Ramos (cell line): ENCODE data around the gene MYO7A.

Source experiments
- in situ Hi-C: fragments of 300-500 bp; cut with MboI; formaldehyde crosslinking; loops from one replicate; pipeline ENCODE4 v1.14.3; 2022; ENCODE audit warnings: low sequenced_read_pairs; ENCODE audit not compliant: unreplicated experiment

MYO7A gene

DNA sequence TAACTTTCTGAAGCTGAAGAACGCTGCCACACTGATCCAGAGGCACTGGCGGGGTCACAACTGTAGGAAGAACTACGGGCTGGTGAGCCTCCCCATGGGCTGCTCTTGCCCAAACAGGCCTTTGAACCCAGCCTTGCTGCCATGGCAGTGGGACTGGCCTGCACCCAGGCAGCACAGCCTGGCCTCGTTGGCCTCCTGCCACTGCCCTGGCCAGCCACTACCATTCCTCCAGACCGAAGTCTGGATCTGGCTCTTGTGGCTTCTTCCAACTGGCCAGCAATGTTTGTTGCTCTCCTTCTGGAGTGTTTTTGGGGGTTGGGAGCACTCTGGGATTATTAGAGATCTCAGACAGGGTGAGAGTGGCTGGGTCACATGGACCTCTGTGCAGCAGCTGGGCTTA lies 51.0 kb downstream of the MYO7A start:
- in situ Hi-C loops: no loop called here

DNA sequence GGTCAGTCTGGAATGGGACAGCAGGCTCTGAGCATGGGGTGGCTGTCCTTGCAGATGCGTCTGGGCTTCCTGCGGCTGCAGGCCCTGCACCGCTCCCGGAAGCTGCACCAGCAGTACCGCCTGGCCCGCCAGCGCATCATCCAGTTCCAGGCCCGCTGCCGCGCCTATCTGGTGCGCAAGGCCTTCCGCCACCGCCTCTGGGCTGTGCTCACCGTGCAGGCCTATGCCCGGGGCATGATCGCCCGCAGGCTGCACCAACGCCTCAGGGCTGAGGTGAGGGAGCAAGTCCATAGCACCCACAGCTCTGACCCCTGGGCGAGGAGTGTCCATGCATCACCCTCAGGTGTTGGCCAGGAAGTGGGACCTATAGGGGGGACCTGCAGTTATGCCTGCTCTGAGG lies 51.6 kb downstream of the MYO7A start:
- in situ Hi-C loops: no loop called here

DNA sequence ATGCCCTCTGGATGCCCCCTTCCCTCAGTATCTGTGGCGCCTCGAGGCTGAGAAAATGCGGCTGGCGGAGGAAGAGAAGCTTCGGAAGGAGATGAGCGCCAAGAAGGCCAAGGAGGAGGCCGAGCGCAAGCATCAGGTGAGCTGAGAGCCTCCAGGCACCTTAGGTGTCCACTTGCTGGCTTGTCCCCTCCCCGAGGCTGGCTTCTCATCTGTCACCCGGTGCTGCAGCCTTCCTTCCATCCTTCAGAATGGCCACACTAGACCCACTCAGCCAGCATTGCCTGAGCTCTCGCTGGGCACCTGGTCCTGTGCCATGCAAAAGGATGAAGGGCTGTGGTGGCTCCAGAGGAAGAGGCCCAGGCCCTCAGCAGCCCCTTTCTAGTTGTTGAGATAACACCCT lies 52.3 kb downstream of the MYO7A start:
- in situ Hi-C loops: no loop called here

DNA sequence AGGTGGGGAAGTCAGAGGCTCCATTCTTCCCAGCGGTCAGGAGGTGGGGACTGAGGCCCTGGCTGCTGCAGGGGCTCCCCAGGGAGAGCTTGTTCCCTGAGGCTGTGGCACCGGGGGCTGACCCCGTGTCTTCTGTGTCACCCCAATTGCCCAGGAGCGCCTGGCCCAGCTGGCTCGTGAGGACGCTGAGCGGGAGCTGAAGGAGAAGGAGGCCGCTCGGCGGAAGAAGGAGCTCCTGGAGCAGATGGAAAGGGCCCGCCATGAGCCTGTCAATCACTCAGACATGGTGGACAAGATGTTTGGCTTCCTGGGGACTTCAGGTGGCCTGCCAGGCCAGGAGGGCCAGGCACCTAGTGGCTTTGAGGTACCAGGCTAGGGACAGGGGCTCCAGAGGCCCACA lies 53.2 kb downstream of the MYO7A start:
- in situ Hi-C loops: no loop called here

DNA sequence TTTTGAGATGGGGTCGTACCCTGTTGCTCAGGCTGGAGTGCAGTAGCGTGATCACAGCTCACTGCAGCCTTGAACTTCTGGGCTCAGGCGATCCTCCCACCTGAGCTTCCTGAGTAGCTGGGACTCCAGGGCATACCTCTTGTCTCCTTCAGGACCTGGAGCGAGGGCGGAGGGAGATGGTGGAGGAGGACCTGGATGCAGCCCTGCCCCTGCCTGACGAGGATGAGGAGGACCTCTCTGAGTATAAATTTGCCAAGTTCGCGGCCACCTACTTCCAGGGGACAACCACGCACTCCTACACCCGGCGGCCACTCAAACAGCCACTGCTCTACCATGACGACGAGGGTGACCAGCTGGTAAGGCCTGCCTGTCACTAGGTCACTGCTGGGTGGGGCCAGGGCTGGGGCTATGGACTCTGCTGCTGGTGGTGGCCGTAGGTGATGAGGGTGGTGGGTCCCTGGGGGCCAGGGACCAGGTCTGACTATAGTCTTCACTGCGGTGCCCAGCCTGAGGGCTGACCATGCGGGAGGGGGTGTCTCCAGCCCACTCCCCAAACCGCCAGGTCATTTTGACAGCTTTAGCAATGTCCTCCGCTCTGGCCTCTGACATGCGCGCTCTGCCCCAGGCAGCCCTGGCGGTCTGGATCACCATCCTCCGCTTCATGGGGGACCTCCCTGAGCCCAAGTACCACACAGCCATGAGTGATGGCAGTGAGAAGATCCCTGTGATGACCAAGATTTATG lies 53.9 kb downstream of the MYO7A start:
- in situ Hi-C loops: no loop called here

DNA sequence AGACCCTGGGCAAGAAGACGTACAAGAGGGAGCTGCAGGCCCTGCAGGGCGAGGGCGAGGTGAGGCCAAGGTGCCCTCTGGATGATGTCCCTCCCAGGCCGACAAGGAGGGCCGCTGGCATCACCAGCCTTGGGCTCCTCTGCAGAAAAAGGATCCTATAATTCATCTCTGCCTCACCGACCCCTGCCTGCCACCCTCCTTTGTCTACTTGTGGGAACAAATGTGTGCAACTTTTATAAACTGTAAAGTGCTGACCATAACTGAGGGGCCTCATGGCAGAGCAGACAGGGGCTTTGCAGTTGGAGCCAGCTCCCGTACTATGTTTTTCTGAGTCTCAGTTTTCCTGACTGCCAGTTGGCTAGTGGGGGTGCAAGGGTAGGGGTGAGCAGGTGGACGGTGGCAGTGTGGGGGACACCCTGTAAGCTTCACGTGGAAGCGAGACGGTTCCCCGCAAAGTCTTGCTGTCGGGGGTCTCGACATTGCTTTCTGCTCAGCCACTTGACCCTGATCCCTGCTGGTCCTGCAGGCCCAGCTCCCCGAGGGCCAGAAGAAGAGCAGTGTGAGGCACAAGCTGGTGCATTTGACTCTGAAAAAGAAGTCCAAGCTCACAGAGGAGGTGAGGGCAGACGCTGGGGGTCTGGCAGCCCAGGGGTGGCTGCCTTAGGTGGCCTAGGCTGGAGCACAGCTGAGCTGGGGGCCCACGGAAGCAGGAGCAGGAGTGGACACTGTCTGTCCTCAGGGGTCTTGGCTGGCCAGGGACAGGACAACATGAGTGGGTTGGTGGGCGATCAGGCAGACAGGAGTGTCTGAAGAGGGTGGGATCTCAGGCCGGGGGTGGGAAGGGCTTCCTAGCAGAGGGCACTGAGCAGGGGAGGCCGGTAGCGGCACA lies 54.7 kb downstream of the MYO7A start:
- in situ Hi-C loops: no loop called here

DNA sequence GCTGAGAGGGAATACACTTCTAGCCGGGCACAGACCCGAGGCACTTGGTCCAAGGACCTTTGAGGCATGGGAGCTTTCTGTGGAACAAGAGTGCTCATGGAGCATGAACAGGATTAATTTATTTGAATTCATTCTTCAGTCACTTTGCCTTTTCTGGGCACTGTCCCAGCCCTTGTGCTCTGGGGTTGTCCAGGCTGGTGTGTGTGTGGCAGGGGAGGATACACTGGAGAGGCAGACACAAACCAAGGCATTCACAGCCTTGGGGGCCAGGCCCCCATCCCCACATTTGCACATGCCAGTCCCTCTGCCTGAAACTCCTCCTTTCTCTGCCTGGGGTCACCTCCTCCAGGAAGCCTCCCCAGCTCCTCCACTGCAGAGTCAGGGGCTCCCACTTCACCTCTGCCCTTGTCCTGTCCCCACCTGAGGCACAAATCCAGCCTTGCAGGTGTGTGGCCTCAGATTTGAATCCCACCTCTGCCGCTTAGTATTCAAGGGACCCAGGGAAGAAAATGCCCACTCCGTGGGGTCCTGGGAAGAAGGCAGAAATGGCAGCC lies 55.5 kb downstream of the MYO7A start:
- in situ Hi-C loops: no loop called here

DNA sequence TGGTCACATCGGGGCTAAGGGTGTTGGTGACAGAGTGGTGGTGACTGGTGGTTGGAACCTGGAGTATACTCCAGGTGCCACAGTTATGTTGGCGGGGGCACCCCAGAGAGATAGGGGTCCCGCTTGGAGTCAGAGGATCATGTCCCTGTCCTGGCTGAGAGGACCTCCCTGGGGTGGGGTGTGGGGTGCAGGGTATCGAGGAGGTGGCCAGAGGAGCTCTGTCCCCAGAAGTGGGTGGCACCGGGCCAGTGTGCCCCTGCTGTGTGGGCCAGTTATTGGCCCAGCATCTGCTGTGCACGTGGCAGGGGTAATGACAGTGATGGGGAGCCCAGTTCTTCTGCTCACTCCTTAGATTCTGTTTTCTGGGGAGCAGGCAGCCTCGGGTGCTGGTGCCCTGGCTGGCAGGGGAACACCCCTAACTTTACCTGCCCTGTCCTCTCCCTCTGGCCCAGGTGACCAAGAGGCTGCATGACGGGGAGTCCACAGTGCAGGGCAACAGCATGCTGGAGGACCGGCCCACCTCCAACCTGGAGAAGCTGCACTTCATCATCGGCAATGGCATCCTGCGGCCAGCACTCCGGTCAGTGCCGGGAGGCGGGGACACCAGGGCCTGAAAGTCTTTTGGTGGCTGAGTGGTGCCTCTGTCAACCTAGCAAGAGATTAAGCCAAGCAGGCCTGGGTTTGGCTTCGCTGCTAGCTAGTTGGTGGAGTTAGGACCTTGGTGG lies 56.3 kb downstream of the MYO7A start:
- in situ Hi-C loops: no loop called here

DNA sequence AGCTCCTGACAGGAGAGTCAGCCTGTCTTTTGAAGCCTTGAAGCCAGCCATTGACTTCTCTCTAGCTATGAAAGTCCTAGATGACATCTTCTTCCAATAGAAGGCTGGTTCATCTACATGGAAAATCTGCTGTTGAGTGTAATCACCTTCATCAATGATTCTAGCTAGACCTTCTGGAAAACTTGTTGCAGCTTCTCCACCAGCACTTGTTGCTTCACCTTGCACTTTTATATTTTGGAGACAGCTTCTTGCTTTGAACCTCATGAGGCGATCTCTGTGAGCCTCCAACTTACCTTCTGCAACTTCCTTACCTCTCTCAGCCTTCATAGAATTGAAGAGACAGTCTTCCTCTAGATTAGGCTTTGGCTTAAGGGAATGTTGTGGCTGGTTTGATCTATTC lies 58.3 kb downstream of the MYO7A start:
- in situ Hi-C loops: no loop called here

DNA sequence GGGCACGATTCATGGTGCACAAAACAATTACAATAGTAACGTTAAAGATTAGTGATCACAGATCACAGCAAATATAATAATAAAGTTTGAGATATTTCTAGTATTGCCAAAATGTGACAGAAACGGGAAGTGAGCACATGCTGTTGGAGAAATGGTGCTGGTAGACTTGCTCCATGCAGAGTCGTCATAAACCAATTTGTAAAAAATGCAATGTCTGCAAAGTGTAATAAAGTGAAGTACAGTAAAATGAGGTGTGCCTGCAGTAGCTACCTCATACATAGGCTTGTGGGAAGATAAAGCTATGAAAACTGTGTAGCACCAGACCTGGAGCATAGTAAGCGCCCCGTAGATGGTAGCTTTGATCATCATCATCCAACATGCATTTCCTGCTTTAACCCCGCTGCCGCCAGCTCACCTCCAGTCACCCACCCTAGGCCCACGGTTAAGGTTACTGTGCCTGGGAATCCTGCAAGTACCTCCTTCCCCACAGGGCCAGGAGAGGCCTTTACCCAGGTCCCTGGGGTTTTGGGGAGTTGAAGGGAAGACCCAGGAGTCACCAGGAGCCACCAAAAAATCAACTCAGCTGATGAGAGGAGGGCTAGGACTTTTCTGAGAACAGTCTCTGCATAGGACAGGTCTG lies 59.2 kb downstream of the MYO7A start:
- in situ Hi-C loops: no loop called here

DNA sequence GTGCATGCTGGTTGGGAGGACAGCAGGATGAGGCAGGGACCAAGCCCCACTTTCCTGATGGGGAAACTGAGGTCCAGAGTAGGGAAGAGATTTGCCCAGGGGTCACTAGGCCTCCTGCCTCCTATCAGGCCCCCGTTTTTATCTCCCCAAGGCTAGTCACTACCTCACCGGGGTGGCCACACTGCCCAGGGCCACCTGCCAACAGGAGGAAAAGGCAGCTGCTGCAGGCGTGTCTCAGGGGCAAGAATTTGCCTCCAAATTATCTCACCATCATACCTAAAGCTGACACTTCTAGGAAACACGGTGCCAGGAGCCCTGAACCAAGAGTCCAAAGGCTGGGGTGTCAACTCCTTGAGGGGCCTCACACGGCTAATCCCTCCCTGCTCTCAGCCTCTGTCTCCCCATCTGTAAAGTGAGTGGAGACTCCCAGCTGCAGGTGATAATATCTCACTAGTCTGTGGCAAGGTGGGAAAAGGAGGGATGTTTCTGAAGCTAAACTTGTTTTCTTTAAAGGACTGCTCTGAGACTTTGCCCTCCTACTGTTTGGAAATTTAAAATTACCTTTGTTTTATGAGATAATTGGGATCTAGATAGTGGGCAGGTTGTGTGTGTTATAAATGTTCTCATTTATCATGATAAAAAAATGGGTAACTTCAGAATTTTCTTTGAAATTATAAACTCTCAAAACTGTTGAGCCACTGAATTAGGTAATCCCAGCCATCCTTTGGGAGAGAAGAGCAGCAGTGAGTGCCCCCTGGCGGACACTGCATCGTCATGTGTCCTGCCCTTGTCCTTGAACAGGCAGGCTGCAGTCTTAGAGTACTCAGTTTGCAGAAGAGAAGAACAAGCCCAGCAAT lies 60.0 kb downstream of the MYO7A start:
- in situ Hi-C loops: no loop called here

DNA sequence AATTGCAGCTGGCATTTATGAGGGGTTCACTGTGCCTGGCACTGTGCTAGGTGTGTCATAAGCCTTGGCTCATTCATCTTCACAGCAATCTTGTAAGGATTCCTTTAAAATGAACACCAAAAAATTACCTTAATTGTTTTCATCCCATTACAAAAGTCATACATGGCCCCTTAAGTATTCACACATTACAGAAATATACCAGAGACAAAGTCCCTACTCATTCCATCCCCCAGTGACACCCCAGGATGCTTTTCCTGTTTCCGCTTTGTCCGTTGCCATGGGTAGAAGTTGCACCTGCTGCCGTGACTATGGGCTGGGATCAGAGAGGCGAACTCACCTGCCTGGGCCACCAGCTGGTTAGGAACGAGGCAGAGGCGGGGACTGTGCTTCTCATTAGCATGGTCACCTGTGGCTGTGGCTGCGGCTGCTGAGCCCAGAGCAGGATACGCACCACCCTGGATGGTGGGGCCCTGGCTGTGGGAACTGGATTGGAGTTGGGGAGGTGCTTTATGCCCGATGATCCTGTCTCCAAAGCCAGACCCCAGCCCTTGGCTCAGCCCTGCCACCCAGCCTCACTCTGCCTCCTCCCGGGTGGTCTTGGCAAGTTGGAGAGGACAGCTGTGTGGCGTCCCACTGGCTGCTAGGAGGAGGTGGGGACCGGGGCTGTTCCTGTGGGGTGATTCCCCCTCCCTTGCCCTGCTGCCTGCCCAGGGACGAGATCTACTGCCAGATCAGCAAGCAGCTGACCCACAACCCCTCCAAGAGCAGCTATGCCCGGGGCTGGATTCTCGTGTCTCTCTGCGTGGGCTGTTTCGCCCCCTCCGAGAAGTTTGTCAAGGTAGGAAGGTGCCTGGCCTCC lies 60.8 kb downstream of the MYO7A start:
- in situ Hi-C loops: no loop called here

DNA sequence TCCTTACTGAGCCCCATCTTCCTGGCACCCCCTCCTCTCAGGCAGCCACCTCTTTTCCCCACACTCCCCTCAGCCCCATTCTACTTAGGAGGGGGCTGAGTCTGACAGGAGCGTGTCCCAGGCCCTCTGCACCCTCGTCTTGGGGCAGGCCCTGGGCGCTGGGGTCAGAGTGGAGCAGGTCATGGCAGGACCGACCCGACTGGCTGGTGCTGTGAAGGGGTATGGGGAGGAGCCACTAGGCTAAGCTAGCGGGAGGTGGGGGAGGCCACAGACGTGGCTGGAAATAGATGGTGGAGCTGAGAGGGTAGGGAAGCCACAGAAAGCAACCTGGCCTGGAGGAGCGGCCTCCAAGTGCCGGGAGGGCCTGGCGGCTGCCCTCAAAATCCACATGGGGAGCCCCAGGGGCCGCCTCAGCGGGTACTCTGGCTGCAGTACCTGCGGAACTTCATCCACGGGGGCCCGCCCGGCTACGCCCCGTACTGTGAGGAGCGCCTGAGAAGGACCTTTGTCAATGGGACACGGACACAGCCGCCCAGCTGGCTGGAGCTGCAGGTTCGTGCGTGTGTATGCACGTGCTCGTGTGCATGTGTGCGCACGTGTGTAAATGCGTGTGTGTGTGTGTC lies 61.7 kb downstream of the MYO7A start:
- in situ Hi-C loops: no loop called here

DNA sequence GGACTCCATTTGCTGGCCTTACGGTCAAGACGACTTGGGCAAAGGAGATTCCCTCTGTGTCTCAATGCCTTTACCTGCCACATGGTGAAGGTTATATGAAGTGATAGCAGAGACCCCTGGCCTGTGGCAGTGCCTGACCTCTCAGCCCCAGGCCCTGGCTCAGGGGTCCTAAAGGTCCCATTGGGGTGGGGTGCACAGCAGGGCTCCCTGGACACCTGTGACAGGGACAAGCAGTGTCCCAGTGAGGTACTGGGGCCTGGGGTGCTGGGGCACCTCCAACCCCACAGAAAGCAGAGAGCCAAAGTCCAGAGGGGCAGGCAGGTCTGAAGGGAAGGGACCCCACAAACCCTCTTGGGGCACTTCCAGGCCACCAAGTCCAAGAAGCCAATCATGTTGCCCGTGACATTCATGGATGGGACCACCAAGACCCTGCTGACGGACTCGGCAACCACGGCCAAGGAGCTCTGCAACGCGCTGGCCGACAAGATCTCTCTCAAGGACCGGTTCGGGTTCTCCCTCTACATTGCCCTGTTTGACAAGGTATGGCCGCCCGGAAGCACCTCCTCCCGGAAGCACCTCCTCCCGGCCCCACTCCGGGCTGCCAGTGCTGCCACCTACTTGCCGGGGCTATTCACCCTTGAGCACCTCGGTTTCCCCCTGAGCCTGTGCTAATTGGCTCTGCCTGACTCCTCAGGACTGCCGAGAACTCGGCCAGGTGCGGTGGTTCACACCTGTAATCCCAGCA lies 62.5 kb downstream of the MYO7A start:
- in situ Hi-C loops: no loop called here

DNA sequence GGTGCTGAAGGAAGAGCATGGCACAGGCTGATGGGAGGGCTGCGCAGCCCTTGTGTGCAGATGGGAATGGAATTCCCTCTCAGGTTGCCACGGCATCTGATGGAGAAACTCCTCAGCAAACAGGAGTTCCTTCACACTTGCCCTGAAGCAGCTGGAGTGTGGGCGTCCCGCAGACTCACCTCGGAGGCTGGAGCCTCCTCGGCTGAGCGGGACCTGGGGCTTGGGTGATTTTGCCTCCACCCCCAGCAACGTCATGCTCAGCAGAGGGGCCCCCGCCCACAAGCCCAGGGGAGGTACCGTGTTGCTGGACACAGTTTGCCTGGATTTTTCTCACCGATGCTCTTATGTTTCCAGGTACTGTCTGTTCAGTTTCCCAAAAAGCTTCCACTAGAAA lies 63.4 kb downstream of the MYO7A start:
- in situ Hi-C loops: no loop called here

DNA sequence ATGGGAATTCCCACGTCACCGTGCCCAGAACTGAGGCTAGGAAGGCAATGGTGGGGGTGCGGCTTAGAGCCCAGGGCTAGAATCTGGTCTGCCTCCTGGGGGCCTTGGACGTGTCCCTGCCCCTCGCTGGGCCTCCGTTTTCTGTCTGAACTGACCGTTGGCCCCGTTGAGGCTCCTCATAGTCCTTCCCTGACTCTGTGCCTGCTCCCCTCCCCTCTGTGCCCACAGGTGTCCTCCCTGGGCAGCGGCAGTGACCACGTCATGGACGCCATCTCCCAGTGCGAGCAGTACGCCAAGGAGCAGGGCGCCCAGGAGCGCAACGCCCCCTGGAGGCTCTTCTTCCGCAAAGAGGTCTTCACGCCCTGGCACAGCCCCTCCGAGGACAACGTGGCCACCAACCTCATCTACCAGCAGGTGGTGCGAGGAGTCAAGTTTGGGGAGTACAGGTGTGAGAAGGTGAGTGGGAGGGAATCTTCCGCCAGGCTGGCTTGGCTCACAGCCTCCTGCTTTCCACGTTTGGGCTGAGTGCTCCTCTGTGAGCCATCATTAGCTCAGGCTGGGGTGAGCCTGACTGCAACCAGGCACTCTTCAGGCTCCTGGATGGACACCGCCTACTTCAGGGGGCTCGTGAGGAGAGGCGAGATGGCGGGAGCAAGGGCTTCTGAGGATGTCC lies 63.9 kb downstream of the MYO7A start:
- in situ Hi-C loops: no loop called here

DNA sequence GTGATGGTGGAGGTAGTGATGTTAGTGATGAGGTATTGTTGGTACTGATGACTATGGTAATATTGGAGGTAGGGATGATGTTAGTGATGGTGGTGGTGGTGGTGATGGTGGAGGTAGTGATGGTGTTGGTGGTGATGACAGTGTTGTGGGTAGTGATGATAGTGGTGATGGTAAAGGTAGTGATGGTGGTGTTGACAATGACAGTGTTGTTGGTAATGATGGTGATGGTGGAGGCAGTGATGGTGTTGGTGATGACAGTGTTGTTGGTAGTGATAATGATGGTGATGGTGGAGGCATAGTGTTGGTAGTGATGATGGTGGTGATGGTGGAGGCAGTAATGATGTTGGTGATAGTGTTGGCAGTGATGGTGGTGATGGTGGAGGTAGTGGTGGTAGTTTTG lies 65.1 kb downstream of the MYO7A start:
- in situ Hi-C loops: no loop called here
